Measurements from ENCODE around the gene FAM199X. TPM values are rescaled to one million over a fixed set of nuclear protein-coding genes. Genes with fewer than 3 reads are reported as not detected.

Gene FAM199X
- total RNA-seq, 2 donors from 2014 or later, result 20.9 to 29.3 TPM

- no peak for TF ChIP-seq CTCF (IDR thresholded peaks at IDR 0.05)
- intact Hi-C loops (cut with DNase I), result no loop called here
- DNase-seq, result no peak
- no peaks in the 10 kb centered on the region for H3K4me1 ChIP-seq
- no peaks in the 10 kb centered on the region for H3K9me3 ChIP-seq
- no peak overlapping the region for H3K9ac ChIP-seq (ENCODE audit: low read depth in 2 of 2, low read length in 2 of 2)
- H3K36me3 ChIP-seq, result no peaks in the 10 kb centered on the region
- H3K27ac ChIP-seq, result no peak overlapping the region
- no peak overlapping the region for H3K4me3 ChIP-seq
- no peaks in the 10 kb centered on the region for H3K27me3 ChIP-seq
Measured at GRCh38 chrX:104141087-104141760, 25.0 kb upstream of the FAM199X start.

GRCh38 chrX:104151037-104151436 is 15.2 kb upstream of the FAM199X start:
- no peak for TF ChIP-seq CTCF (IDR thresholded peaks at IDR 0.05)
- intact Hi-C loops (cut with DNase I), result no loop called here
- no peak overlapping the region for H3K4me3 ChIP-seq
- no peak for DNase-seq
- no peaks in the 10 kb centered on the region for H3K36me3 ChIP-seq
- H3K27me3 ChIP-seq, result no peaks in the 10 kb centered on the region
- H3K9ac ChIP-seq (ENCODE audit: low read depth in 2 of 2, low read length in 2 of 2), result no peak overlapping the region
- no peaks in the 10 kb centered on the region for H3K9me3 ChIP-seq
- no peak overlapping the region for H3K27ac ChIP-seq
- no peaks in the 10 kb centered on the region for H3K4me1 ChIP-seq

- H3K4me1 ChIP-seq, result no peaks in the 10 kb centered on the region
- H3K4me3 ChIP-seq, result peak within 1 kb of the TSS; percentile 57
- H3K36me3 ChIP-seq, result no peaks in the 10 kb centered on the region
- peak; percentile 78 for DNase-seq
- H3K27ac ChIP-seq, result peak within 1 kb of the TSS; percentile 78
- no peak for TF ChIP-seq CTCF (IDR thresholded peaks at IDR 0.05)
- H3K9me3 ChIP-seq, result no peaks in the 10 kb centered on the region
- intact Hi-C loops (cut with DNase I), result no loop called here
- H3K9ac ChIP-seq (ENCODE audit: low read depth in 2 of 2, low read length in 2 of 2), result peak within 1 kb of the TSS; percentile 60 to 68
- no peaks in the 10 kb centered on the region for H3K27me3 ChIP-seq
Measured at GRCh38 chrX:104156630-104157529, 9.4 kb upstream of the FAM199X start, which contains the start of gene SLC25A53. TSS of gene SLC25A53 (minus strand) at chrX:104157009. CDS start at chrX:104105257, 51,752 bp downstream.

GRCh38 chrX:104166735-104167436 is 633 bp downstream of the FAM199X start:
- TF ChIP-seq CTCF (IDR thresholded peaks at IDR 0.05), result no peak
- intact Hi-C loops (cut with DNase I), result no loop called here
- peak; percentile 35 for DNase-seq
- Histone ChIP-seq H3K4me3 (peak overlapping the region; percentile 62), H3K9me3 (no peaks in the 10 kb centered on the region), H3K27ac (peak overlapping the region; percentile 80), H3K9ac (ENCODE audit: low read depth in 2 of 2, low read length in 2 of 2) (peak overlapping the region; percentile 70 to 82), H3K36me3 (no peaks in the 10 kb centered on the region), H3K4me1 (no peaks in the 10 kb centered on the region), H3K27me3 (no peaks in the 10 kb centered on the region)

- intact Hi-C loops (cut with DNase I), result no loop called here
- DNase-seq, result no peak
- Histone ChIP-seq H3K4me1 (no peaks in the 10 kb centered on the region), H3K4me3 (no peak overlapping the region), H3K27ac (no peak overlapping the region), H3K36me3 (no peaks in the 10 kb centered on the region), H3K9ac (ENCODE audit: low read depth in 2 of 2, low read length in 2 of 2) (no peak overlapping the region), H3K9me3 (no peaks in the 10 kb centered on the region), H3K27me3 (no peaks in the 10 kb centered on the region)
- TF ChIP-seq CTCF (IDR thresholded peaks at IDR 0.05), result no peak
Measured at GRCh38 chrX:104168127-104168526, 1.9 kb downstream of the FAM199X start.
